ENCODE measurements around the gene MRPL38. TPM values are rescaled to one million over a fixed set of nuclear protein-coding genes. Genes with fewer than 3 reads are reported as not detected.

Gene MRPL38
- total RNA-seq, 1 donor from 2014 or later = 65.6 TPM

- peak overlapping the region; percentile 26 for H3K27ac Mint-ChIP-seq (ENCODE audit: unreplicated experiment)
- H3K9ac ChIP-seq (ENCODE audit: low read length) = no peak overlapping the region
- no peaks in the 10 kb centered on the region for H3K27me3 ChIP-seq (ENCODE audit: insufficient read depth, low read length)
- H3K36me3 Mint-ChIP-seq (ENCODE audit: low read depth, unreplicated experiment) = peaks cover 2% of the 10 kb centered on the region
- H3K4me3 Mint-ChIP-seq (ENCODE audit: unreplicated experiment) = no peak overlapping the region
- H3K4me3 ChIP-seq (ENCODE audit: insufficient read depth, low read depth, low read length) = no peak overlapping the region
- no peaks in the 10 kb centered on the region for H3K9me3 Mint-ChIP-seq (ENCODE audit: unreplicated experiment)
- peaks cover 13% of the 10 kb centered on the region for H3K4me1 Mint-ChIP-seq (ENCODE audit: low read depth, unreplicated experiment)
- no peak for FAIRE-seq
- H3K4me1 ChIP-seq (ENCODE audit: insufficient read depth, low read length) = peaks cover 39% of the 10 kb centered on the region
- H2AFZ ChIP-seq (ENCODE audit: low read depth, low read length) = no peak overlapping the region
- H3K36me3 ChIP-seq (ENCODE audit: insufficient read depth, low read length) = no peaks in the 10 kb centered on the region
- H3K4me2 ChIP-seq (ENCODE audit: low read length) = no peak overlapping the region
- H3K27me3 Mint-ChIP-seq (ENCODE audit: low read depth, unreplicated experiment) = no peaks in the 10 kb centered on the region
- H3K27ac ChIP-seq (ENCODE audit: low read depth, low read length) = no peak overlapping the region
- no peak for TF ChIP-seq EZH2 (IDR thresholded peaks at IDR 0.05; ENCODE audit: insufficient read depth, low read length)
- no peak for TF ChIP-seq CTCF (IDR thresholded peaks at IDR 0.05; ENCODE audit: insufficient read depth, low read depth, low read length)
- DNase-seq (ENCODE audit: low read depth) = no peak
- H3K79me2 ChIP-seq (ENCODE audit: insufficient read depth, low read length) = no peaks in the 10 kb centered on the region
- H3K9me3 ChIP-seq (ENCODE audit: insufficient read depth, low read depth, low read length) = no peaks in the 10 kb centered on the region
- H4K20me1 ChIP-seq (ENCODE audit: insufficient read depth, low read length) = peaks cover 4% of the 10 kb centered on the region
These were observed 30.1 kb downstream of the MRPL38 start for GRCh38 chr17:75874323-75875181.

- Histone ChIP-seq H3K36me3 (ENCODE audit: insufficient read depth, low read length) (no peaks in the 10 kb centered on the region), H3K4me2 (ENCODE audit: low read length) (no peak overlapping the region), H3K9ac (ENCODE audit: low read length) (no peak overlapping the region), H2AFZ (ENCODE audit: low read depth, low read length) (no peak overlapping the region), H4K20me1 (ENCODE audit: insufficient read depth, low read length) (peaks cover 4% of the 10 kb centered on the region), H3K79me2 (ENCODE audit: insufficient read depth, low read length) (no peaks in the 10 kb centered on the region), H3K4me3 (ENCODE audit: insufficient read depth, low read depth, low read length) (no peak overlapping the region), H3K4me1 (ENCODE audit: insufficient read depth, low read length) (peaks cover 45% of the 10 kb centered on the region), H3K27ac (ENCODE audit: low read depth, low read length) (no peak overlapping the region), H3K27me3 (ENCODE audit: insufficient read depth, low read length) (no peaks in the 10 kb centered on the region), H3K9me3 (ENCODE audit: insufficient read depth, low read depth, low read length) (no peaks in the 10 kb centered on the region)
- TF ChIP-seq EZH2 (IDR thresholded peaks at IDR 0.05; ENCODE audit: insufficient read depth, low read length) (no peak), CTCF (IDR thresholded peaks at IDR 0.05; ENCODE audit: insufficient read depth, low read depth, low read length) (no peak)
- Mint-ChIP-seq H3K27me3 (ENCODE audit: low read depth, unreplicated experiment) (no peaks in the 10 kb centered on the region), H3K27ac (ENCODE audit: unreplicated experiment) (peak overlapping the region; percentile 26), H3K4me3 (ENCODE audit: unreplicated experiment) (no peak overlapping the region), H3K9me3 (ENCODE audit: unreplicated experiment) (no peaks in the 10 kb centered on the region), H3K4me1 (ENCODE audit: low read depth, unreplicated experiment) (peaks cover 13% of the 10 kb centered on the region), H3K36me3 (ENCODE audit: low read depth, unreplicated experiment) (peaks cover 2% of the 10 kb centered on the region)
- no peak for DNase-seq (ENCODE audit: low read depth)
- FAIRE-seq = no peak
These were observed 30.9 kb downstream of the MRPL38 start for GRCh38 chr17:75873587-75874322.

Data from astrocyte (in vitro differentiated cells and primary cell).